ENCODE results near the gene GNAT1.

GRCh38 chr3:50203113-50203808, 11.9 kb downstream of the GNAT1 start:
- TF ChIP-seq CTCF (IDR thresholded peaks at IDR 0.05) (no peak), FOXP1 (CRISPR knock-in tag; IDR thresholded peaks at IDR 0.05; ENCODE audit: borderline replicate concordance) (no peak), PRDM15 (CRISPR knock-in tag; IDR thresholded peaks at IDR 0.05) (no peak), JUN (CRISPR knock-in tag; IDR thresholded peaks at IDR 0.05) (no peak), ESRRA (CRISPR knock-in tag; IDR thresholded peaks at IDR 0.05; ENCODE audit: borderline replicate concordance) (no peak), ZNF138 (CRISPR knock-in tag; conservative IDR thresholded peaks at IDR 0.05) (no peak), GABPB1 (CRISPR knock-in tag; IDR thresholded peaks at IDR 0.05) (peak; percentile 47; the same call in 1 of the 2 replicates)
- TF ChIP-seq, protein P1, sequence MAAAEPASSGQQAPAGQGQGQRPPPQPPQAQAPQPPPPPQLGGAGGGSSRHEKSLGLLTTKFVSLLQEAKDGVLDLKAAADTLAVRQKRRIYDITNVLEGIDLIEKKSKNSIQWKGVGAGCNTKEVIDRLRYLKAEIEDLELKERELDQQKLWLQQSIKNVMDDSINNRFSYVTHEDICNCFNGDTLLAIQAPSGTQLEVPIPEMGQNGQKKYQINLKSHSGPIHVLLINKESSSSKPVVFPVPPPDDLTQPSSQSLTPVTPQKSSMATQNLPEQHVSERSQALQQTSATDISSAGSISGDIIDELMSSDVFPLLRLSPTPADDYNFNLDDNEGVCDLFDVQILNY (CRISPR knock-in tag; IDR thresholded peaks at IDR 0.05): no peak
